Activated CD4-positive, alpha-beta T cell treated with anti-CD3 and anti-CD28 coated beads, Interleukin-2, amount 10 ng/mL, durations not matched to agents 24 days and 14 days (primary cell): ENCODE measurements around the gene INPP5J. TPM values are rescaled to one million over a fixed set of nuclear protein-coding genes. Genes with fewer than 3 reads are reported as not detected.

Experiments
- DNase-seq: peaks from one replicate; pipeline ENCODE4 v3.0.0; 2022
- H3K27ac Mint-ChIP-seq: one replicate; pipeline ENCODE4 v1.8.0; 2022; ENCODE audit warnings: mild to moderate bottlenecking, mixed read lengths
- H3K27me3 Mint-ChIP-seq: one replicate; pipeline ENCODE4 v1.8.0; 2022; ENCODE audit warnings: mixed read lengths
- H3K36me3 Mint-ChIP-seq: one replicate; pipeline ENCODE4 v1.8.0; 2022; ENCODE audit warnings: low read depth, mild to moderate bottlenecking, mixed read lengths
- H3K4me1 Mint-ChIP-seq: one replicate; pipeline ENCODE4 v1.8.0; 2021; ENCODE audit warnings: mixed read lengths
- H3K4me3 Mint-ChIP-seq: one replicate; pipeline ENCODE4 v1.8.0; 2022; ENCODE audit warnings: mild to moderate bottlenecking, moderate library complexity, mixed read lengths
- H3K9me3 Mint-ChIP-seq: one replicate; pipeline ENCODE4 v1.8.0; 2021; ENCODE audit warnings: mixed read lengths
- intact Hi-C: fragments of 100-400 bp; cut with micrococcal nuclease; formaldehyde crosslinking; loops from one replicate; pipeline ENCODE4 v1.15.1; 2023
- total RNA-seq: library from RNA; stranded (reverse); gene quantifications from 2 replicates; pipeline ENCODE4 v1.2.3, GENCODE V29; 2022

Gene INPP5J
- total RNA-seq, 1 donor from 2014 or later: 0.26 TPM

- no peak for DNase-seq
- no peak overlapping the region for H3K4me3 Mint-ChIP-seq
- intact Hi-C loops: no loop called here
- peaks cover 23% of the 10 kb centered on the region for H3K36me3 Mint-ChIP-seq
- peaks cover 14% of the 10 kb centered on the region for H3K4me1 Mint-ChIP-seq
- H3K27ac Mint-ChIP-seq: no peak overlapping the region
- no peaks in the 10 kb centered on the region for H3K9me3 Mint-ChIP-seq
- no peaks in the 10 kb centered on the region for H3K27me3 Mint-ChIP-seq
These were observed 54.8 kb downstream of the INPP5J start for GRCh38 chr22:31177420-31178162.

GRCh38 chr22:31178859-31179258, 56.1 kb downstream of the INPP5J start:
- no peaks in the 10 kb centered on the region for H3K9me3 Mint-ChIP-seq
- no peak for DNase-seq
- no peak overlapping the region for H3K4me3 Mint-ChIP-seq
- intact Hi-C loops: no loop called here
- H3K4me1 Mint-ChIP-seq: peaks cover 3% of the 10 kb centered on the region
- peaks cover 21% of the 10 kb centered on the region for H3K36me3 Mint-ChIP-seq
- H3K27ac Mint-ChIP-seq: no peak overlapping the region
- no peaks in the 10 kb centered on the region for H3K27me3 Mint-ChIP-seq

DNA sequence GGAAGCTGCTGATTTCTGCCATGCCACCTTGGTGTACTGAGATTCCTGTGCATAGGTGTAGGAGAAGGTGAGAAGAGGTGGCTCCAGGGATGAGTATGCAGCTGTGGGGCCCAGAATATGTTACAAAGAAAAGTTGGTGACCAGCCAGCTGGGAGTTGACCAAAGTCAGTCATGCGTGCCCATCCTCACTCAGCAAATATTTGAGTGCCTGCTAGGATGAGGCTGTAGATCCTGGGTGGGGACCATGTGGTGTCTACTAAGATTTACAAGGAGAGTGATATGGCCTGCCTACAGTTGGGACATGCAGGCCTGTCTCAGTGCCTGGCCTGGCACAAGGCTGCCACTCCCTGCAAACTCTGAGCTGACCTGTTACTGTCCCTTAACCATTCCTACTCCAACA, 56.6 kb downstream of the INPP5J start:
- H3K4me3 Mint-ChIP-seq: no peak overlapping the region
- peaks cover 2% of the 10 kb centered on the region for H3K4me1 Mint-ChIP-seq
- no peak overlapping the region for H3K27ac Mint-ChIP-seq
- intact Hi-C loops: no loop called here
- H3K9me3 Mint-ChIP-seq: no peaks in the 10 kb centered on the region
- peaks cover 23% of the 10 kb centered on the region for H3K36me3 Mint-ChIP-seq
- no peak for DNase-seq
- H3K27me3 Mint-ChIP-seq: no peaks in the 10 kb centered on the region

DNA sequence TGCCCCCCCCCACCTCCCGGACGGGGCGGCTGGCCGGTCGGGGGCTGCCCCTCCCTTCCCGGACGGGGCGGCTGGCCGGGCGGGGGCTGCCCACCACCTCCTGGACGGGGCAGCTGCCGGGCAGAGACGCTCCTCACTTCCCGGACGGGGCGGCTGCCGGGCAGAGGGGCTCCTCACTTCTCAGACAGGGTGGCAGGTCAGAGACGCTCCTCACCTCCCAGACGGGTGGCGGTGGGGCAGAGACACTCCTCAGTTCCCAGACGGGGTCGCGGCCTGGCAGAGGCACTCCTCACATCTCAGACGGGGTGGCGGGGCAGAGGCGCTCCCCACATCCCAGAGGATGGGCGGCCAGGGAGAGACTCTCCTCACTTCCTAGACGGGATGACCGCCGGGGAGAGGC, 61.2 kb downstream of the INPP5J start:
- Mint-ChIP-seq H3K27ac (no peak overlapping the region), H3K36me3 (peaks cover 21% of the 10 kb centered on the region), H3K4me3 (no peak overlapping the region), H3K9me3 (no peaks in the 10 kb centered on the region), H3K27me3 (no peaks in the 10 kb centered on the region), H3K4me1 (peaks cover 2% of the 10 kb centered on the region)
- intact Hi-C loops: no loop called here
- DNase-seq: no peak

Other genes with a start within 250 kb of the INPP5J start
- 50.6 and 50.8 TPM in 2 replicates for gene MORC2, start 154.2 kb upstream of the INPP5J start, total RNA-seq
- gene TUG1, start 153.7 kb upstream of the INPP5J start, total RNA-seq: 68.1 and 69.1 TPM in 2 replicates
- gene SMTN, start 41.6 kb upstream of the INPP5J start, total RNA-seq: 13.9 and 17.9 TPM in 2 replicates
- 7.4 and 8.2 TPM in 2 replicates for gene SELENOM, start 15.4 kb upstream of the INPP5J start, total RNA-seq
- not detected in 2 replicates for gene PLA2G3, start 17.5 kb downstream of the INPP5J start, total RNA-seq
- gene RNF185, start 37.2 kb downstream of the INPP5J start, total RNA-seq: 17.0 and 19.4 TPM in 2 replicates
- 34.2 and 35.9 TPM in 2 replicates for gene LIMK2, start 89.3 kb downstream of the INPP5J start, total RNA-seq
- gene PIK3IP1, start 169.5 kb downstream of the INPP5J start, total RNA-seq: 12.4 TPM in 2 replicates
- 33.8 and 34.7 TPM in 2 replicates for gene PATZ1, start 223.4 kb downstream of the INPP5J start, total RNA-seq